GM21717 (cell line): ENCODE measurements around the gene SEL1L2.

Experiments used
- ATAC-seq: cut with Tn5 transposase; IDR thresholded peaks from one replicate; pipeline ENCODE4 v1.9.1; 2021; ENCODE audit warnings: mild to moderate bottlenecking, moderate library complexity; ENCODE audit not compliant: unreplicated experiment

SEL1L2 gene

GRCh38 chr20:13934992-13935894 is 55.2 kb downstream of the SEL1L2 start:
- ATAC-seq, result no peak

DNA sequence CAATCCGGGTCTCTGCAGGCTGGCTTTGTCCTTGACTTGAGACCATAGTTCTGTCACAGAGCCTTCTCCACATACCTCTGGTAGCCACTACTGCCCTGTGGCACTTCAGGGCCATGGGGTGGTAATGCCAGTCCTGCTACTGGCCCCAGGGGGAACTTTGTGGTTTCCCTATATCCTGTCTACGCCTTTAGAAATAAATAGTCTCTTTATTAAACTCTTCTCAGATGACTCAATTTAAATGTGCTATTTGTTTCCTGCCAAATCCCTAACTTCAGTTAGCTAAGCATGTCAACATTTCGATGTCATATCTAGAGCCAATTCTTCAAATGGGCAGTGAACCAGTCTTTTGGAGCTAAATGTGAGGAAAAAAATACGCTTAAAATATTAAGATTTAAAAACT is 60.1 kb downstream of the SEL1L2 start:
- no peak for ATAC-seq

DNA sequence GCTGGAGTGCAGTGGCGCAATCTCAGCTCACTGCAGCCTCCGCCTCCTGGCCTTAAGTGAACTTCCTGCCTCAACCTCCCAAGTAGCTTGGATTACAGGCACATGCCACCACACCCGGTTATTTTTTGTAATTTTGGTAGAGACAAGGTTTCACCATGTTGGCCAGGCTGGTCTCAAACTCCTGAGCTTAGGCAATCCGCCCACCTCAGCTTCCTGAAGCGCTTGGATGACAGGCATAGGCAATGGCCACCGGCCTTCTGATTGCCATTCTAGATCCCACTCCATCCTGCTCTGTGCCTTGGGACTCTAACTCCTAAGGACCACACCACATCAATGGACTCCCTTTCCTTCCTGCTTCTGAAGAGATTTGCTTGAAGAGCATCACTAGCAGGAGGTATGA is 60.6 kb downstream of the SEL1L2 start:
- ATAC-seq, result no peak

DNA sequence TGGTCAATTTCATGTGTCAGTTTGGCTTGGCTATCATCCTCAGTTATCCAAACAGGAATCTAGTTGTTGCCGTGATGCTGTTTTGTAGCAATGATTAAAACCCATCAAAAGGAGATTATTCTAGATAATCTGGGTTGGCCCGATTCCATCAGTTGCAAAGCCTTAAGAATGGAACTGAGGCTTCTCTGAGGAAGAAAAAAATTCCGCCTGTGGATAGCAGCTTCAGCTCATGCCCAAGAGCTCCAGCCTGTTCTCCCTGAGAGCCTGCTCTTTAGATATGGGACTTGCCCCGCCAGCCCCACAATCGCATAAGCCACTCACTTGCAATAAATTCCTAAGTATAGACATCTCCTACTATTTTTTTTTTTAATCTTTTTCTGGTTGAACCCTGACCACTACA is 61.5 kb downstream of the SEL1L2 start:
- no peak for ATAC-seq

- no peak for ATAC-seq
Measured at GRCh38 chr20:13927171-13927570, 63.2 kb downstream of the SEL1L2 start.

DNA sequence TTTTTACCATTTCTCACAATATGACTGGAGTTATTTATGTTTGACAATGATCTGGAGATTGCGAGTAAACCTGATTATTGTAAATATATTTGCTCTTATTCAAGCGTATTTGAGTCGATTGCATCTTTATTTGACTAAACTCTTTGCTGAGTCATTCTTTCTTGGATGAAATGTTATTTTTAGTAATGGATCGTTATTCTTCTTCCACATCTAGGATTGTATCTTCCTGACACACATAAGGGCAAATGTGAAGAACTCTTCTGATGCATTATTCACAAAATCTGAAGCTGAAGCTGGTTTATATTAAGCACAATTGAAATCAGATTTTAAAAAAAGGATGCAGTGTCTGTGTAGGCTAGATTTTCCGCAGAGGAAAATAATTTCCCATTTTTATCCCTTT is 68.2 kb downstream of the SEL1L2 start:
- ATAC-seq, result no peak

GRCh38 chr20:13915284-13915683 is 75.1 kb downstream of the SEL1L2 start:
- no peak for ATAC-seq

DNA sequence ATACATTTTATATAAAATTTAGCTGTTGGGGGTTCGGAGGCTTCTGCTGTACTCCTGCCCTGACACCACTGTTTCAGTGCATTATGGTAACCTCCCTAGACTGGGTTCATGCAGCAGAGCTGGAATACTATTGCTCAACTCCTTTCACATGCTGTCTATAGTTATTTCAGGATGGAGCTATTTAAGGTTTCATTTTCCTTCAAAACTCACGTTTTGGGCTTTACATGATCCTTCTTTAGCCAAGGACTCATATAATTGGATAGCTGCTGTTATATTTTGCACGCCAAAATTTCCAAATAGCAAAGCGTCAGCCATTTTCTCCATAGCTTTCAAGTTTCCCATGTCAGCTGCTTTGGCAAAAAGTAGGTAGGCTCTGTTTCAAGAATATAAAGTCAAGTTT is 76.8 kb downstream of the SEL1L2 start:
- no peak for ATAC-seq

DNA sequence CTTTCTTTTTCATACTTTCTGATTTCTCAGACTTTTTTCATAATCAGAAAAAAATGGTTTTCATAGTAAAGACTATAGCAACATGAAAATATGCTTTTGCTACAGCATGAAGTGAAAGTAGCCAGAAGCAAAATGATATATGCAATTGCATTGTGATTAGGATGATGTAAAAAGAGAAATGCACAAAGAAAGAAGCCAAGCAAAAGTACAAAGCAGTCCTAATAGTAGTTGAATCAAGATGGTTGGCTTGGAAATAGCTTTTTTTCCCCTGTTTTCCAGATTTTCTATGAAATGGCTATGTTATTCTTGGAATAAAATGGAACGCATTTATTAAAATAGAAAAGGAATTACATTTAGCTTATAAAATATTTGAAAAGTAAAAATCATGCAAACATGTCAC is 77.3 kb downstream of the SEL1L2 start:
- ATAC-seq, result no peak

- no peak for ATAC-seq
Measured at GRCh38 chr20:13910492-13910891, 79.9 kb downstream of the SEL1L2 start.

GRCh38 chr20:13909067-13909466 is 81.3 kb downstream of the SEL1L2 start:
- ATAC-seq, result no peak

DNA sequence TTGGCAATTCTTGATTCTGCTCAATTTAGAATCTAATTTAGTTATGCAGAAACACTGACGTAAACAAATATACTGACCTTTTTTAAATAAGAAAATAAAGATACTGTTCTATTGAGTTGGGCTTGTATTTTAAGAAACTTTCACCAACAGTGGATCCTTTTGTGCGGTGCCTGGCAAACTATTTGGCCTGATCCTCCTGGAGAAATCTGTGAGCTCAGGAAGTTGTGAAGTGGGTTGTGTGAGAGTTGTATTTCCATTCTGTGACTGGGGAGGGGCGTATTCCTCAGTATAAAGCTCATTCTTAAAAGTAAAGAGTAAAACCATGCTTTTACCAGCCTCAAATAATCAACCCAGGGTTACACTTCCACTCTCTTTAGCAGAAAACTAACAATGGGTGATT is 85.6 kb downstream of the SEL1L2 start:
- ATAC-seq, result no peak

GRCh38 chr20:13900496-13900895 is 89.9 kb downstream of the SEL1L2 start:
- ATAC-seq, result no peak

DNA sequence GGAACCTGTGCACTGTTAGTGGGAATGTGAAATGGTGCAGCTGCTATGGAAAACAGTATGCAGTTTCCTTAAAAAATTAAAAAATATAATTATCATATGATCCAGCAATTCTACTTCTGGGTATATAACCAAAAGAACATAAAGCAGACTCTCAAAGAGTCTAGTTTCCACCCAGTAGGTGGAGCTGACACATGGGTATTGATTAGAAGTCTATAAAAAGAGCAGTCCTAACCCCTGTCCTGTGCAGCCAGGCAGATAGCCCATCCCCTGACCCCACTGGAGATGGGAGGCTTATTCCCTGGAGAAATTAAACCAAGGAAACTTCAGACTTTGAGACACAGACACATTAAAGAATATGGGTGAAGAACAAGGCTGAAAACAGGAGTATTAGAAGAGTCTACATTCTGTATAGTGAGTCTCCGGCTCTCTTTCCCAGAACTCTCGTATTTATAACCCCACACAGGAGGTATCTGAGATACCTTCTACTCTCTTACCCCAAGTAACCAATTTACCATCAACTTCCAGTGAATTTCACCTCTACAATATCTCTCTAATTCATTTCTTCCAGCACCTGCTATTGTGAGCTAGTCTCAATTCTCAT is 92.3 kb downstream of the SEL1L2 start:
- ATAC-seq, result no peak

DNA sequence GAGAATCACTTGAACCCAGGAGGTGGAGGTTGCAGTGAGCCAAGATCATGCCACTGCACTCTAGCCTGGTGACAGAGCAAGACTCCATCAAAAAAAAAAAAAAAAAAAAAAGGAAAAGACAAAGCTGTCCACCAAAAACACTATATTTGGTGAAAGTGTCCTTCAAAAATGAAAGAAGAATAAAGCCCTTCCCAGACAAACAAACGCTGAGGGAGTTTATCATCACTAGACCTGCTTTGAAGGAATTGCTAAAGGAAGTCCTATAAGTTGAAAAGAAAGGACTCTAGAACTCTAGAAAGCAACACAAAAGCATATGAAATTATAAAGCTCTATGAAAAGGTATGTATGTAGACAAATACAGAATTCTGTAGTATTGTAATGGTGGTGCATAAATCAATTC is 98.8 kb downstream of the SEL1L2 start:
- no peak for ATAC-seq

- ATAC-seq, result no peak
Measured at GRCh38 chr20:13884803-13885202, 105.6 kb downstream of the SEL1L2 start.

DNA sequence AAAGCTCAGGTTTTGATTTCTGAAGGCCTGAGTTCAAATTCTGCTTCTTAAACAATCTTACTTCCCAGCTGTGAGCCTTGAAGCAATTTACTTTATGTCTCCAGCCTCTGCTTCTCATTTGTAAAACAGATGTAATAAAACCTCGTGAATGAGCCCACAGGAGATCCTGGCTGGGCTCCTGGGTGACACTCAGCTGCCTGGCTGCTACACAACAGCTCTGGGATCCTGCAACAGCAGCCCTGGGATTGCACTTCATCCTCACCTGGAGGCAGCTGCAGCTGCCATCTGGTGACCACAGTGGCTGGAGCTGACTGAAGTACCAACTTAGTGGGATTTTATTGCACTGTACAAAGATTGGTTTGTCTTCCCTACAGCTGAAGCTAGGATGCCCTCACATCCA is 107.0 kb downstream of the SEL1L2 start:
- ATAC-seq, result no peak

GRCh38 chr20:13878566-13878965 is 111.8 kb downstream of the SEL1L2 start:
- ATAC-seq, result no peak

GRCh38 chr20:13877793-13878192 is 112.6 kb downstream of the SEL1L2 start:
- ATAC-seq, result no peak

- ATAC-seq, result no peak
Measured at GRCh38 chr20:13875265-13875811, 115.1 kb downstream of the SEL1L2 start.

- ATAC-seq, result no peak
Measured at GRCh38 chr20:13874394-13875157, 115.8 kb downstream of the SEL1L2 start.
